HG02852 (cell line): ENCODE data around the gene GALNT16.
"Not testable (repeated sequence)": the region's sequence is repeated elsewhere in the genome, so short reads cannot be mapped to it uniquely, and the experiment has no call there.

Experiments
- ATAC-seq: cut with Tn5 transposase; IDR thresholded peaks from one replicate; pipeline ENCODE4 v1.9.1; 2021; ENCODE audit warnings: mild to moderate bottlenecking, moderate library complexity; ENCODE audit not compliant: unreplicated experiment

The GALNT16 gene

GRCh38 chr14:69259527-69260189 is at the start of gene GALNT16:
Gene GALNT16, plus strand, starts transcription at chr14:69260158. Its CDS starts 133 bp downstream, at chr14:69260291.
- ATAC-seq: no peak

GRCh38 chr14:69214393-69214792 is 45.6 kb upstream of the GALNT16 start:
- no peak for ATAC-seq

GRCh38 chr14:69217663-69218062 is 42.3 kb upstream of the GALNT16 start:
- not testable (repeated sequence) for ATAC-seq

- no peak for ATAC-seq
Measured at GRCh38 chr14:69224946-69225345, 35.0 kb upstream of the GALNT16 start.

- no peak for ATAC-seq
Measured at GRCh38 chr14:69226178-69226577, 33.8 kb upstream of the GALNT16 start.

GRCh38 chr14:69226736-69227135 is 33.2 kb upstream of the GALNT16 start:
- no peak for ATAC-seq

GRCh38 chr14:69231486-69231885 is 28.5 kb upstream of the GALNT16 start:
- ATAC-seq: no peak

- ATAC-seq: no peak
Measured at GRCh38 chr14:69232388-69232787, 27.6 kb upstream of the GALNT16 start.

- no peak for ATAC-seq
Measured at GRCh38 chr14:69234106-69234505, 25.9 kb upstream of the GALNT16 start.

GRCh38 chr14:69235708-69236107 is 24.2 kb upstream of the GALNT16 start:
- ATAC-seq: no peak

- no peak for ATAC-seq
Measured at GRCh38 chr14:69237142-69237541, 22.8 kb upstream of the GALNT16 start.

GRCh38 chr14:69237584-69237983 is 22.4 kb upstream of the GALNT16 start:
- ATAC-seq: no peak

GRCh38 chr14:69238883-69239282 is 21.1 kb upstream of the GALNT16 start:
- no peak for ATAC-seq

- ATAC-seq: no peak
Measured at GRCh38 chr14:69240527-69241173, 19.3 kb upstream of the GALNT16 start.

GRCh38 chr14:69241577-69241976 is 18.4 kb upstream of the GALNT16 start:
- ATAC-seq: no peak

GRCh38 chr14:69242311-69243224 is 17.4 kb upstream of the GALNT16 start:
- no peak for ATAC-seq

GRCh38 chr14:69244946-69245345 is 15.0 kb upstream of the GALNT16 start:
- no peak for ATAC-seq

GRCh38 chr14:69246331-69246730 is 13.6 kb upstream of the GALNT16 start:
- ATAC-seq: no peak

- ATAC-seq: no peak
Measured at GRCh38 chr14:69247676-69248440, 12.1 kb upstream of the GALNT16 start.

GRCh38 chr14:69249603-69250002 is 10.4 kb upstream of the GALNT16 start:
- ATAC-seq: no peak

GRCh38 chr14:69252851-69253250 is 7.1 kb upstream of the GALNT16 start:
- no peak for ATAC-seq
